HL-60 (cell line): Measurements from ENCODE around the gene BMPER.

ENCODE experiments used
- CTCF ChIP-seq: IDR thresholded peaks from one replicate; pipeline ENCODE4 v1.5.1; 2011; ENCODE audit warnings: low read length, control low read depth, inconsistent platforms; ENCODE audit not compliant: insufficient read depth
- POLR2AphosphoS5 ChIP-seq: IDR thresholded peaks from 2 replicates; pipeline ENCODE4 v1.6.1; 2012; ENCODE audit warnings: low read depth

- no peak for TF ChIP-seq POLR2AphosphoS5
- TF ChIP-seq CTCF: no peak
These were observed 159.3 kb downstream of the BMPER start for GRCh38 chr7:34064519-34065158.
